Kidney (tissue), 14 donors: Measurements from ENCODE around the gene CFAP74. TPM values are rescaled to one million over a fixed set of nuclear protein-coding genes. Genes with fewer than 3 reads are reported as not detected.

Source experiments
- DNase-seq, 5 donors: peaks; one replicate each; pipeline ENCODE4 v3.0.0-alpha.2; 2013 to 2020
- FAIRE-seq: peaks from 2 replicates; lab custom pipeline; 2012; peaks lifted over from hg19 to GRCh38; lab: Jason Lieb, UNC
- H3K27ac ChIP-seq, 2 donors: one replicate each; pipeline ENCODE4 v1.7.0; 2013; ENCODE audit warnings: low read depth in 2 of 2, low read length in 2 of 2, inconsistent platforms in 1 of 2
- H3K27me3 ChIP-seq: one replicate; pipeline ENCODE4 v1.7.1; 2013; ENCODE audit warnings: low read length, inconsistent platforms; ENCODE audit not compliant: control insufficient read depth, insufficient read depth
- H3K36me3 ChIP-seq, 3 donors: one replicate each; pipeline versions ENCODE4 v1.7.0 to v1.7.1; 2013; ENCODE audit warnings: low read length in 3 of 3, control low read depth in 1 of 3, inconsistent platforms in 1 of 3; ENCODE audit not compliant: insufficient read depth in 3 of 3, control insufficient read depth in 2 of 3
- H3K4me1 ChIP-seq, 3 donors: one replicate each; pipeline versions ENCODE4 v1.7.0 to v1.7.1; 2013; ENCODE audit warnings: low read length in 3 of 3, inconsistent platforms in 1 of 3, low read depth in 1 of 3; ENCODE audit not compliant: control insufficient read depth in 2 of 3, insufficient read depth in 2 of 3
- H3K4me3 ChIP-seq, 3 donors: one replicate each; pipeline versions ENCODE4 v1.7.0 to v1.8.1; 2013; ENCODE audit warnings: low read length in 3 of 3, control low read depth in 1 of 3, inconsistent platforms in 1 of 3
- H3K9ac ChIP-seq, 3 donors: one replicate each; pipeline versions ENCODE4 v1.7.0 to v1.7.1; 2013; ENCODE audit warnings: low read length in 3 of 3, control low read depth in 1 of 3, inconsistent platforms in 1 of 3
- H3K9me3 ChIP-seq, 3 donors: one replicate each; pipeline versions ENCODE4 v1.7.0 to v1.7.1; 2013; ENCODE audit warnings: low read length in 3 of 3, control low read depth in 1 of 3, inconsistent platforms in 1 of 3; ENCODE audit not compliant: control insufficient read depth in 2 of 3, insufficient read depth in 1 of 3
- intact Hi-C: fragments of 100-400 bp; cut with DNase I; formaldehyde crosslinking; loops from one replicate; pipeline ENCODE4 v1.11.1; 2022
- polyA plus RNA-seq: library from polyadenylated mRNA; stranded (reverse); fragments of 350-450 nt; fragmentation: Illumina TruSeq; extraction: RNeasy Lipid Tissue Mini Kit (QIAGEN cat#74804); gene quantifications from one replicate; pipeline ENCODE4 v1.2.3, GENCODE V29; 2014; ENCODE audit warnings: low read depth, low replicate concordance; ENCODE audit not compliant: insufficient read depth
- total RNA-seq: library from RNA; stranded (reverse); fragmentation: NEBNext Ultra II Directional; extraction: Animal tissue kit (Norgen Biotek cat#: 25700); gene quantifications from one replicate; pipeline ENCODE4 v1.2.1, GENCODE V29; 2021
- TF ChIP-seq, protein P1 (sequence below): IDR thresholded peaks from 3 replicates; pipeline ENCODE4 v1.5.1; 2012; ENCODE audit warnings: mild to moderate bottlenecking, moderate library complexity, borderline replicate concordance; ENCODE audit not compliant: insufficient read depth; ENCODE audit errors: extremely low read depth
- donor health status: control.
- donor health status: control.
- donor health status: control.
- donor health status: control.
- donor health status: control.
- donor health status: DM: yes; HTN: yes; CAD: no.
- donor health status: Normal renal cell carcinoma (clear cell type).

CFAP74 gene
- total and polyA plus RNA-seq, 2 donors from 2014 or later: not detected

DNA sequence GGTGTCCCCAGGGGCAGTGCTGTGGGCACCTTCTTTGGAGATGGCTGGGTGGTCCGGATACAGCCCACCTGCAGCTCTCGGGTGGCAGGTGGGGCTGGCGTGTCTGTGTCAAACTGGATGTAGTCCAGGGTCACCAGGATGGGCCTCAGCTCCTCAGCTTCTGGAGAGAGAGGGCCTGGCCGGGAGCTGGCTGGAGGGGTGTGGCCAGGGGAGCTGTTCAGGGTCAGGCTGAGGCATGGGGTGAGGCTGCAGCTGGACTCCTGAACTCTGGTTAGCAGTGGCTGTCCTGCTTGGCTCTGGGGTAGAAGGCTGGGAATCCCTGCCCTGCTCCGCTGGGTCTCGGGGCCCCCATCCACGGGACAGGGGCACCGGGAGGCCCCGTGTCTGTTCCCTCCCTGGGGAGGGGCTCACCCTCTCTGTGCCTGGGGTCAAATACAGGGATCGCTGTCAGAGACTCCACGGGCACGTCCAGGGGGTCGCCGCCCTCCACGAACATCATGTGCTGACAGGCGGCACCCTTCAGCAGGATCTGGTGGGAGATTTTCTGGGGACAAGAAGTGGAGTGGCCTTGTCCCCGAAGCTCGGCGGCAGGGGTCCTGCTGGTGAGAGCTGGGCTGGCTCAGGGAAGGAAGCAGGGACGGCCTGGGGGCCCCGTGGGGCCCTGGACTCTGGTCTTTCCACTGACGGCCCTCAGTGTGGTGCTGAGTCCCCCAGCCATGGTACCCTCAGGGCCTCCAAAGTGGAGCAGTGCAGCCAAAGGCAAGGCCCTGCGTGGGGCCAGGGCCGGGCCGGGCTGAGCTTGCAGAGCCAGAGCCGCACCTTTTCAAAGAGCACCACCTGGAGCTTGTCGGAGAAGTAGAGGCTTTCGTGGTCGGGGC is 80.4 kb downstream of the CFAP74 start:
- no peak overlapping the region for H3K9ac ChIP-seq
- TF ChIP-seq, protein P1, sequence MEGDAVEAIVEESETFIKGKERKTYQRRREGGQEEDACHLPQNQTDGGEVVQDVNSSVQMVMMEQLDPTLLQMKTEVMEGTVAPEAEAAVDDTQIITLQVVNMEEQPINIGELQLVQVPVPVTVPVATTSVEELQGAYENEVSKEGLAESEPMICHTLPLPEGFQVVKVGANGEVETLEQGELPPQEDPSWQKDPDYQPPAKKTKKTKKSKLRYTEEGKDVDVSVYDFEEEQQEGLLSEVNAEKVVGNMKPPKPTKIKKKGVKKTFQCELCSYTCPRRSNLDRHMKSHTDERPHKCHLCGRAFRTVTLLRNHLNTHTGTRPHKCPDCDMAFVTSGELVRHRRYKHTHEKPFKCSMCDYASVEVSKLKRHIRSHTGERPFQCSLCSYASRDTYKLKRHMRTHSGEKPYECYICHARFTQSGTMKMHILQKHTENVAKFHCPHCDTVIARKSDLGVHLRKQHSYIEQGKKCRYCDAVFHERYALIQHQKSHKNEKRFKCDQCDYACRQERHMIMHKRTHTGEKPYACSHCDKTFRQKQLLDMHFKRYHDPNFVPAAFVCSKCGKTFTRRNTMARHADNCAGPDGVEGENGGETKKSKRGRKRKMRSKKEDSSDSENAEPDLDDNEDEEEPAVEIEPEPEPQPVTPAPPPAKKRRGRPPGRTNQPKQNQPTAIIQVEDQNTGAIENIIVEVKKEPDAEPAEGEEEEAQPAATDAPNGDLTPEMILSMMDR: no peak
- H3K4me3 ChIP-seq: no peak overlapping the region
- FAIRE-seq: no peak
- H3K36me3 ChIP-seq: no peaks in the 10 kb centered on the region
- no peak overlapping the region for H3K27ac ChIP-seq
- H3K4me1 ChIP-seq: peaks cover 0 to 7% (median 4%) of the 10 kb centered on the region in 3 donors
- peak in 2 of 5 donors; percentile 57 to 63 for DNase-seq
- intact Hi-C loops: no loop called here
- no peaks in the 10 kb centered on the region for H3K27me3 ChIP-seq
- H3K9me3 ChIP-seq: no peaks in the 10 kb centered on the region

DNA sequence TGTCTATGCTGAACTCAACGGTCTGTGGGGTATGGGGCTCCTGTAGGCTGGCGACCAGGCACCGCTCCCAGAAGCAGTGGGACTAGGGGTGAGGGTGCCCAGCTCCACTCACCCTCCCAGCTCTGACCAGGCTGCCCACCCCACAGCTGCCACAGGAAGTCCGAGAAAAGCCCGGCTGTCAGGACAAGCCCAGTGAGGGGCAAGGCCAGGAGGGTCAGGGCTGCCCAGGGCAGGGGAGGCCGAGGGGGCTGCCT is 81.0 kb downstream of the CFAP74 start:
- TF ChIP-seq, protein P1: no peak
- Histone ChIP-seq H3K27ac (no peak overlapping the region), H3K9ac (no peak overlapping the region), H3K4me3 (no peak overlapping the region), H3K4me1 (peaks cover 0 to 7% (median 7%) of the 10 kb centered on the region in 3 donors), H3K36me3 (no peaks in the 10 kb centered on the region), H3K27me3 (no peaks in the 10 kb centered on the region), H3K9me3 (no peaks in the 10 kb centered on the region)
- FAIRE-seq (no peak), DNase-seq (peak in 1 of 5 donors; percentile 75)
- intact Hi-C loops: no loop called here

DNA sequence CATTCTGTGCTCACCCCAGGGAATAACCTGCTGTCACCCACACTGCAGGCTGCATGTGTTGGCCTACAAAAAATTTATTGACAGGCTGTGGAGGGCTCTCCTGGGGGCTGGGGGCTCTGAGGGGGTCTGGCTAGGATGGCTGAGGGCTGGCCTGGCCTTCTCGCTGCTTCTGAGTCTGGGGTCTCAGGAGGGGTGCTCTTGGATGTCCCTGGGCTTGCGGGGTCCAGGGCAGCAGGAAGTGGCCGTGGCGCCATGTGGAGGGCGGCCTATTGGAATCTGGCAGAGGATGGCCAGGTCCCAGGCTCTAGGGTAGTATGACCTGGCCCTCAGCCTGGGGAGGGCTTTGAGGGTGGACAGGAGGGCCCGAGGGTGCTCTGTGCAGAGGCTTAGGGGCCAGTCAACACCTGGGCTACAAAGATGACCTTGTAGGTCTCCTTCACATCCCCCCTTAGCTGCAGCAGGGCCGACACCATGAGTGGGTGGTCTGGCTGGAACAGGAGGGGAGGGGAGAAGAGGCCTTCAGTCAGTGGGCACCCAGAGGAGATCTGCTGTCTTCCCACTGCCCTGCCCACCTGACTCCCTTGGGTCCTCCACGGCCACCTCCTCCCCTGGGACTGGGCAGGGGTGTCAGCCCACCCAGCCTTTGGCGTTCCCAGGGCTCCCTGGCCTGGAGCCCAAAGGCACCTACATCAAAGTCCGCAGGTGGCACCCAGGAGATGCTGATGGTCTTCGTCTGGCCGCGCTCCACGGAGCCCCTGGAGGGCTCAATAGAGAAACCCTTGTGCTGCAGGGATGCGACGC is 81.5 kb downstream of the CFAP74 start:
- intact Hi-C loops: no loop called here
- Histone ChIP-seq H3K9me3 (no peaks in the 10 kb centered on the region), H3K27ac (no peak overlapping the region), H3K9ac (no peak overlapping the region), H3K4me3 (no peak overlapping the region), H3K36me3 (no peaks in the 10 kb centered on the region), H3K4me1 (peaks cover 0 to 7% (median 7%) of the 10 kb centered on the region in 3 donors), H3K27me3 (no peaks in the 10 kb centered on the region)
- TF ChIP-seq, protein P1: no peak
- DNase-seq (peak in 2 of 5 donors; percentile 53 to 59), FAIRE-seq (no peak)
